ENCODE measurements around the gene NFIL3.
"Not testable (repeated sequence)": the region's sequence is repeated elsewhere in the genome, so short reads cannot be mapped to it uniquely, and the experiment has no call there.

The NFIL3 gene

GRCh38 chr9:91393826-91394225, 29.8 kb downstream of the NFIL3 start:
- no peak for DNase-seq

- no peak for DNase-seq
Measured at GRCh38 chr9:91392435-91392834, 31.2 kb downstream of the NFIL3 start.

GRCh38 chr9:91391818-91392217, 31.8 kb downstream of the NFIL3 start:
- DNase-seq = no peak

- DNase-seq = no peak
Measured at GRCh38 chr9:91391412-91391811, 32.2 kb downstream of the NFIL3 start.

GRCh38 chr9:91389686-91390085, 33.9 kb downstream of the NFIL3 start:
- DNase-seq = not testable (repeated sequence)

GRCh38 chr9:91386765-91387164, 36.9 kb downstream of the NFIL3 start:
- DNase-seq = no peak

GRCh38 chr9:91384954-91385353, 38.7 kb downstream of the NFIL3 start:
- no peak for DNase-seq

- no peak for DNase-seq
Measured at GRCh38 chr9:91383577-91383976, 40.1 kb downstream of the NFIL3 start.

GRCh38 chr9:91382298-91382697, 41.3 kb downstream of the NFIL3 start:
- DNase-seq = no peak

GRCh38 chr9:91379426-91379825, 44.2 kb downstream of the NFIL3 start:
- DNase-seq = no peak

GRCh38 chr9:91378695-91379127, 44.9 kb downstream of the NFIL3 start:
- DNase-seq = no peak

GRCh38 chr9:91378054-91378453, 45.6 kb downstream of the NFIL3 start:
- not testable (repeated sequence) for DNase-seq

- no peak for DNase-seq
Measured at GRCh38 chr9:91376239-91376638, 47.4 kb downstream of the NFIL3 start.

GRCh38 chr9:91374939-91375338, 48.7 kb downstream of the NFIL3 start:
- DNase-seq = no peak

GRCh38 chr9:91371894-91372293, 51.7 kb downstream of the NFIL3 start:
- peak; percentile 29 for DNase-seq

GRCh38 chr9:91370006-91370405, 53.6 kb downstream of the NFIL3 start:
- DNase-seq = not testable (repeated sequence)

- no peak for DNase-seq
Measured at GRCh38 chr9:91364702-91365101, 58.9 kb downstream of the NFIL3 start.

GRCh38 chr9:91364005-91364404, 59.6 kb downstream of the NFIL3 start:
- no peak for DNase-seq

- no peak for DNase-seq
Measured at GRCh38 chr9:91362051-91362611, 61.5 kb downstream of the NFIL3 start.

GRCh38 chr9:91361291-91362050, 62.2 kb downstream of the NFIL3 start, which contains the start of gene AUH:
AUH (minus strand) TSS chr9:91361918; CDS start chr9:91361889, 29 bp downstream.
- DNase-seq = peak; percentile 85

- peak; percentile 3 for DNase-seq
Measured at GRCh38 chr9:91360551-91361290, 62.9 kb downstream of the NFIL3 start.

GRCh38 chr9:91359734-91360470, 63.7 kb downstream of the NFIL3 start:
- no peak for DNase-seq

GRCh38 chr9:91359083-91359482, 64.5 kb downstream of the NFIL3 start:
- DNase-seq = no peak

Measured in retina (tissue), 1 donor.